GM23338 (cell line): ENCODE data around the gene GRIK1. TPM values are rescaled to one million over a fixed set of nuclear protein-coding genes. Genes with fewer than 3 reads are reported as not detected.

ENCODE experiments used
- ATAC-seq: fragments of 200-7000 bp; cut with Tn5 transposase; 3 replicates; pipeline ENCODE4 v1.9.1; 2020
- DNase-seq: peaks from one replicate; pipeline ENCODE4 v3.0.0-alpha.2; 2015; ENCODE audit warnings: low spot score
- H2AFZ ChIP-seq: fragments of 200-600 bp; sonication (generic); 2 replicates; pipeline ENCODE4 v1.8.0; 2016; ENCODE audit warnings: antibody characterized with exemption, mild to moderate bottlenecking, moderate library complexity
- H3F3A ChIP-seq: fragments of 200-600 bp; sonication (generic); replicated peaks from 2 replicates; pipeline ENCODE4 v1.8.0; 2017; ENCODE audit warnings: antibody characterized with exemption, mixed run types, low read depth
- H3K27ac ChIP-seq: fragments of 200-600 bp; sonication (generic); 2 replicates; pipeline ENCODE4 v1.6.1; 2016; ENCODE audit warnings: low read depth
- H3K27me3 ChIP-seq: fragments of 200-600 bp; sonication (generic); 2 replicates; pipeline ENCODE4 v1.8.0; 2016; ENCODE audit warnings: mild to moderate bottlenecking, mixed run types, moderate library complexity; ENCODE audit not compliant: insufficient read depth
- H3K36me3 ChIP-seq: fragments of 200-600 bp; sonication (generic); 2 replicates; pipeline ENCODE4 v1.8.0; 2016; ENCODE audit warnings: mild to moderate bottlenecking; ENCODE audit not compliant: insufficient read depth
- H3K4me1 ChIP-seq: fragments of 200-600 bp; sonication (generic); 2 replicates; pipeline ENCODE4 v1.8.0; 2016; ENCODE audit warnings: mild to moderate bottlenecking, moderate library complexity; ENCODE audit not compliant: insufficient read depth
- H3K4me2 ChIP-seq: fragments of 200-600 bp; sonication (generic); 2 replicates; pipeline ENCODE4 v1.7.1; 2017; ENCODE audit warnings: mixed run types
- H3K4me3 ChIP-seq: fragments of 200-600 bp; sonication (generic); 2 replicates; pipeline ENCODE4 v1.6.1; 2016; ENCODE audit warnings: mixed run types
- H3K79me2 ChIP-seq: fragments of 200-600 bp; sonication (generic); replicated peaks from 2 replicates; pipeline ENCODE4 v1.8.0; 2017; ENCODE audit warnings: mild to moderate bottlenecking; ENCODE audit not compliant: insufficient read depth
- H3K9me2 ChIP-seq: fragments of 200-600 bp; sonication (generic); 2 replicates; pipeline ENCODE4 v1.8.0; 2017; ENCODE audit not compliant: insufficient read depth
- H4K20me1 ChIP-seq: fragments of 200-600 bp; sonication (generic); replicated peaks from 2 replicates; pipeline ENCODE4 v1.8.0; 2017; ENCODE audit warnings: mild to moderate bottlenecking; ENCODE audit not compliant: insufficient read depth
- H3K27ac Mint-ChIP-seq: 2 replicates; pipeline ENCODE4 v1.8.0; 2020; ENCODE audit warnings: inconsistent platforms, mild to moderate bottlenecking, moderate library complexity, mixed read lengths
- H3K27me3 Mint-ChIP-seq: 3 replicates; pipeline ENCODE4 v1.8.0; 2022; ENCODE audit warnings: low read depth, mild to moderate bottlenecking, moderate library complexity, mixed read lengths, inconsistent platforms; ENCODE audit not compliant: insufficient read depth, poor library complexity
- H3K36me3 Mint-ChIP-seq: 3 replicates; pipeline ENCODE4 v1.8.0; 2021; ENCODE audit warnings: low read depth, mild to moderate bottlenecking, inconsistent platforms, moderate library complexity, mixed read lengths
- H3K4me1 Mint-ChIP-seq: 3 replicates; pipeline ENCODE4 v1.8.0; 2020; ENCODE audit warnings: mild to moderate bottlenecking, inconsistent platforms, mixed read lengths
- H3K4me3 Mint-ChIP-seq: 3 replicates; pipeline ENCODE4 v1.8.0; 2021; ENCODE audit warnings: moderate library complexity, mild to moderate bottlenecking, inconsistent platforms, mixed read lengths
- H3K9me3 Mint-ChIP-seq: 3 replicates; pipeline ENCODE4 v1.8.0; 2020; ENCODE audit warnings: moderate library complexity, mild to moderate bottlenecking, inconsistent platforms, mixed read lengths
- CREB1 ChIP-seq: fragments of 250-450 bp; sonication (Bioruptor Pico); IDR thresholded peaks from 2 replicates; pipeline ENCODE4 v1.5.0; 2020; ENCODE audit warnings: low read depth, mild to moderate bottlenecking, moderate library complexity
- CTCF ChIP-seq, 2 experiments: fragments of 200-600 bp in 1 of 2; sonication (generic) in 1 of 2; conservative IDR thresholded peaks; 2 replicates each; pipeline versions ENCODE4 v1.5.1 to v1.6.1; 2016 to 2017; ENCODE audit warnings: antibody characterized with exemption in 2 of 2, low read depth in 2 of 2, mild to moderate bottlenecking in 2 of 2, moderate library complexity in 1 of 2
- EZH2phosphoT487 ChIP-seq: fragments of 200-600 bp; sonication (generic); IDR thresholded peaks from one replicate; pipeline ENCODE4 v1.8.1; 2018; ENCODE audit warnings: antibody characterized with exemption; ENCODE audit not compliant: unreplicated experiment
- JUNB ChIP-seq: IDR thresholded peaks from one replicate; pipeline ENCODE4 v1.6.1; 2016; ENCODE audit warnings: antibody characterized with exemption; ENCODE audit not compliant: unreplicated experiment
- ZNF462 ChIP-seq: fragments of 250-450 bp; sonication (Bioruptor Pico); IDR thresholded peaks from 2 replicates; pipeline ENCODE4 v1.5.0; 2020; ENCODE audit warnings: mild to moderate bottlenecking, moderate library complexity
- polyA plus RNA-seq: library from polyadenylated mRNA; unstranded; fragments of >200 nt; fragmentation: Nextera tagmentation; extraction: Ambion mirVana; gene quantifications from 2 replicates; pipeline ENCODE4 v1.2.1, GENCODE V29; 2016
- total RNA-seq: library from RNA; depleted of rRNA; stranded (reverse); fragments of >200 nt; shearing (Covaris generic); gene quantifications from 2 replicates; pipeline ENCODE4 v1.2.3, GENCODE V29; 2014
- TF ChIP-seq, protein P1 (sequence below): IDR thresholded peaks from 2 replicates; pipeline ENCODE4 v1.6.1; 2016; ENCODE audit warnings: antibody characterized with exemption

GRIK1 gene
- total and polyA plus RNA-seq, 2 experiments from 2014 or later = 0.18 to 0.42 TPM

GRCh38 chr21:29793712-29794111 lies 146.1 kb downstream of the GRIK1 start:
- Mint-ChIP-seq H3K4me1 (peaks cover 17% of the 10 kb centered on the region), H3K9me3 (no peaks in the 10 kb centered on the region), H3K4me3 (no peak overlapping the region), H3K27ac (no peak overlapping the region), H3K36me3 (no peaks in the 10 kb centered on the region), H3K27me3 (peaks cover 3% of the 10 kb centered on the region)
- Histone ChIP-seq H3K27ac (no peak overlapping the region), H3K4me1 (peaks cover 9% of the 10 kb centered on the region), H4K20me1 (no peaks in the 10 kb centered on the region), H3K36me3 (no peaks in the 10 kb centered on the region), H3K79me2 (no peaks in the 10 kb centered on the region), H3F3A (no peaks in the 10 kb centered on the region), H3K27me3 (no peaks in the 10 kb centered on the region), H3K4me2 (no peak overlapping the region), H2AFZ (no peak overlapping the region), H3K9me2 (no peaks in the 10 kb centered on the region), H3K4me3 (no peak overlapping the region)
- TF ChIP-seq CREB1 (CRISPR knock-in tag) (no peak), JUNB (no peak), ZNF462 (CRISPR knock-in tag) (no peak)
- DNase-seq (no peak), ATAC-seq (no peak)

- H3K36me3 Mint-ChIP-seq = no peaks in the 10 kb centered on the region
- H3F3A ChIP-seq = no peaks in the 10 kb centered on the region
- TF ChIP-seq, protein P1, sequence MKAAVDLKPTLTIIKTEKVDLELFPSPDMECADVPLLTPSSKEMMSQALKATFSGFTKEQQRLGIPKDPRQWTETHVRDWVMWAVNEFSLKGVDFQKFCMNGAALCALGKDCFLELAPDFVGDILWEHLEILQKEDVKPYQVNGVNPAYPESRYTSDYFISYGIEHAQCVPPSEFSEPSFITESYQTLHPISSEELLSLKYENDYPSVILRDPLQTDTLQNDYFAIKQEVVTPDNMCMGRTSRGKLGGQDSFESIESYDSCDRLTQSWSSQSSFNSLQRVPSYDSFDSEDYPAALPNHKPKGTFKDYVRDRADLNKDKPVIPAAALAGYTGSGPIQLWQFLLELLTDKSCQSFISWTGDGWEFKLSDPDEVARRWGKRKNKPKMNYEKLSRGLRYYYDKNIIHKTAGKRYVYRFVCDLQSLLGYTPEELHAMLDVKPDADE = no peak
- no peak for TF ChIP-seq CTCF (conservative IDR thresholded peaks at IDR 0.05; ENCODE audit: low read depth in 2 of 2)
- TF ChIP-seq EZH2phosphoT487 = no peak
Measured at GRCh38 chr21:29789393-29789792, 150.4 kb downstream of the GRIK1 start.

More at GRCh38 chr21:29789393-29789792, 150.4 kb downstream of the GRIK1 start:
- Mint-ChIP-seq H3K9me3 (no peaks in the 10 kb centered on the region), H3K27ac (no peak overlapping the region), H3K27me3 (peaks cover 2% of the 10 kb centered on the region), H3K4me3 (no peak overlapping the region), H3K4me1 (peaks cover 25% of the 10 kb centered on the region)
- Histone ChIP-seq H2AFZ (no peak overlapping the region), H3K27ac (no peak overlapping the region), H4K20me1 (no peaks in the 10 kb centered on the region), H3K36me3 (no peaks in the 10 kb centered on the region), H3K4me3 (no peak overlapping the region), H3K27me3 (no peaks in the 10 kb centered on the region), H3K9me2 (no peaks in the 10 kb centered on the region), H3K4me1 (peaks cover 22% of the 10 kb centered on the region), H3K79me2 (no peaks in the 10 kb centered on the region), H3K4me2 (no peak overlapping the region)
- DNase-seq (no peak), ATAC-seq (no peak)
